Ecto neural progenitor cell (in vitro differentiated cells): ENCODE data around the gene NFKBIZ.
"Not testable (repeated sequence)": the region's sequence is repeated elsewhere in the genome, so short reads cannot be mapped to it uniquely, and the experiment has no call there.

ENCODE experiments used
- DNase-seq: peaks from one replicate; pipeline ENCODE4 v3.0.0-alpha.2; 2018; ENCODE audit warnings: low spot score

The NFKBIZ gene

GRCh38 chr3:101851072-101851770, 1.9 kb downstream of the NFKBIZ start:
- DNase-seq = no peak

DNA sequence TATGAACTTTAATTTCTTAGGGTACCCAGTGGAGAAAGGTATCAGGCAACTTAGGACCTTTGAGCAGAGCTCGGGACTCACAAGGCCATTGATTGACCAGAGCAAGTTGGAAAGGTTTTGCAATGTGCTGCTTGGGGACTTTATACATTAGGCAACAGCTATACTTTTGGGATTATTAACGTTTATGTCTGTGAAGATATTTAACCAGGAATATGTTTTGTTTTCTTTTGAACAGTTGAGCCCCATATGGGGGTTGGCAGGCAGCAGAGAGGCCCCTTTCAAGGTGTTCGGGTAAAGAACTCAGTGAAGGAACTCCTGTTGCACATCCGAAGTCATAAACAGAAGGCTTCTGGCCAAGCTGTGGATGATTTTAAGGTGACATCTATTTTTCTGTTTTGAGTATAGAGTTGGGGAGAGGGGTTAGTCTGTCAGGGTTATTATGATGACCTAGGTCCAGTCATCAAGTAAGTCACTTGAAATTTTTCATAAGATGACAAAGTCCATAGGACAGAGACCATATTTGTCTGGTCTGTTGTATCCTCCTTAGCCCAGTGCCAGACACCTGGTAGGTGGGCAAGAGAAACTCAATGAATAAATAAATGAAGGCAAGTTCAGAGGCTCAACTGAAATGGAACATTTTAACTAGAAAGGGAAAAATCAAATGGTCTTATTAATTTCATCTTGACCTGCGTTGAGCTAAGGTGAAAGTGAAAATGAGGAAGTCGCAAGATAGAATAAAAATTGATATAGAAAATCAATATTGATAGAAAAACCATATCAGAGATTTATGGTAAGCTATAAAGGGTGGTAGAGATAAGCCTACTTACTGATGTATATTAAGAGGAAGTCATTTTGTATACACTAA, 2.8 kb downstream of the NFKBIZ start:
- DNase-seq = no peak

- DNase-seq = no peak
These were observed 3.9 kb downstream of the NFKBIZ start for GRCh38 chr3:101852983-101853840.

- DNase-seq = no peak
These were observed 4.7 kb downstream of the NFKBIZ start for GRCh38 chr3:101853982-101854381.

- no peak for DNase-seq
These were observed 5.4 kb downstream of the NFKBIZ start for GRCh38 chr3:101854608-101855304.

GRCh38 chr3:101857301-101857741, 8.0 kb downstream of the NFKBIZ start:
- no peak for DNase-seq

DNA sequence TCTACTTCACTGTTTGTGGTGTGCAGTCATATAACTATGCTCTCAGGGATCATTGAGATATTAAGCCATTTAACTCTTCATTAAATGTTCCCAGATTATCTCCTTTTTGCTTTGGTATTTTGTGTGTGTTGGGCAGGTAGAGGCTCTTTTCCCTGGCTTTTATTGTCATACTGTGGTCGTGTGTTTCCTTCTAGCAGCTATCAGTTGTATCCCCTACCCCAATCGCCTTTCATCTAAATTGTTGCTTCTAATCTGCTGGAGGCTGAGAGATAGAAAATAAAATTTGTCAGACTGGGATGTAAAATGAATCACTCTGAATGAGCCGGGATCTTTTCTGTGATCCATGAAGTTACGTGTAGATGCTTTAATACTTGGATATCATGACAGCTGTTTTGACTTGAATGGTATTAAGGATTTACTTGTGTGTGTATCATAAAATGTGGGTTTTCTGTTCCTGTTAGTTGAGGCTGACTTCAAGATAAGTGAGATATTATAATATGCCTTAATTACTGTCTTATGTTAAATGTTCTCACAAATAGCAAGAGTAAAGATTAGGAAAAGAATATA, 9.2 kb downstream of the NFKBIZ start:
- DNase-seq = no peak

GRCh38 chr3:101859882-101860448, 10.7 kb downstream of the NFKBIZ start:
- DNase-seq = no peak

DNA sequence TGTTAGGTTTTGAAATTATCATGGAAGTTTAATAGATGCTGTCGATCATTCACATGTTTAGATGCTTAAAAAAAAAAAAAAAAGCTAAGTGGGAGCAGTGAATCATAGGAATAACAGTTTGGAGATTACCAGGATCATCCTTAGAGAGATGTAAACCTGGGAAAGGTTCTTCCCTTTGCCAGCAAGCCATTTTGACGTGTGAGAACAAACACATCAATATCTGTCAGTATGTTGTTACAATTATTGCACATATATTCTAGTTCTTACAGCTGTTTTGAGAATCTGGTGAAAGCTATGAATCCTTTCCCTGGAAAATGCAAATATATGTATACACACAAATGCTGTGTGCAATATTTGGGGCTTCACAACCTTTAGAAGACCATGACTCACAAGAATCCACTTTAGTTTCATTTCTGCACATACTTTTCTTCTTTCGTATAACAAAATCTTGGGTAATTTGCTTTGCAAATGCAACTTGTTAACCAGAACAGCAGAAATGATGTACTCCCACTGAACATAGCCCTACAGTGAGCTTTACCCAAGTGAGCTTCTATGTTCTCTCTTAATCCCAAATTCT, 12.0 kb downstream of the NFKBIZ start:
- DNase-seq = no peak

DNA sequence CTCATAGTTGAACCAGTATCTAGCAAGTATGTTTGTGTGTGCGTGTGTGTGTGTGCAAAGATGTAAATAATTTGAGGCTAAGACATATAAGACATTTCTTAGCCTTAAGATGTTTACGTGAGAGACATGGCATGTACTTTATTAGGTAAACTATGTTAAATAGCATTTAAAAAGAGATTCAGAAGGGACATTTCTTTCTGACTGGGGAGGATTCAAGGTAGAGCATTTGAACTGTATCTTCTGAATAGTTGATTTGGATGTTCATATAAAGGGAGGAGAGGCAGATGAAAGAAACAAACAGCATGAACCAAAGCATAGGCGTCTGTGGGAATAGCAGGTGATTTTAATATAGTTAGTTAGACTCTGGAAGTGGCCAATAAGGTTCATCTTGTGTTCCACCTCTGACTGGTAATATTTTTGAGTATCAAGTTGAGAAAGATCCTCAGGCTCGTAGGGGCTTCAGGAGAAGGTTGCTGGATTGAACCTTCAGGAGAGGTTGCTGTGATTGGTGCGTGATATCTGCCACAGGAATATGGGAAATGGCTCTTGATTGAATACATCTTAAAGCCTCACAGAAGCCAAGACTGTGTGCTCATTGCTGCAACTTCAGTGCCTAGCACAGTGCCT, 12.6 kb downstream of the NFKBIZ start:
- DNase-seq = no peak

DNA sequence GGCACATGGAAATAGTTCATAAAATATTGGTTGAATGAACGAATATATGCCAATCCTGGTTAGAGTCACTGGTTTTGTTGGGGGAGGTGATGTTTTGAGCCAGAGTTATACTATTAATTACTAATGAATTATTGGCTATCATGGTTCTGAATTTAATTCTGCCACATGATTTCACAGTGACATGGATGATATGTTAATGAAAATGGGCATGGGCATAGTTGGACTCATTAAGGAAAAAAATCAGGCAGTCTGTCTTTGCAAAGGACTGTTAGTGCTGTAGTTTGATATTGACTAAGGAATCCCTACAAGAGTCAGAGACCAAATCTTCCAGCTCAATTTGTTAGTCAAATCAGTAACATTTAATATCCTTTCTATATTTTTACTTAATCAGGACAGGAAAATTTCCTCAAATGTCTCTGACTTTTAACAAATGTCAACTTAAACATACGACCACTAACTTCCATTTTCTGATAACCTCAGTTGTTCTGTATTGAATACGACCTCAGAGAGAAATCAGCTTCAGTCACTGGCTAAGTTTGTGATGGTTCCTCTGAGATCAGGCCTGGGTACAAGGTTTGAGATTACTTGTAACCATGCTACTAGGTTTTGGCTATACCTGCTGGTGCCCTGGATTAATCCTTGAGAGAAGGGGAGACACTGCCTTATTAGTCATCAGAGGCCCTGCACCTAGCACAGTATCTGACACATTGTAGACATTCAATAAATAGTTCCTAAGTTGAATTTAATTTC, 13.3 kb downstream of the NFKBIZ start:
- no peak for DNase-seq

DNA sequence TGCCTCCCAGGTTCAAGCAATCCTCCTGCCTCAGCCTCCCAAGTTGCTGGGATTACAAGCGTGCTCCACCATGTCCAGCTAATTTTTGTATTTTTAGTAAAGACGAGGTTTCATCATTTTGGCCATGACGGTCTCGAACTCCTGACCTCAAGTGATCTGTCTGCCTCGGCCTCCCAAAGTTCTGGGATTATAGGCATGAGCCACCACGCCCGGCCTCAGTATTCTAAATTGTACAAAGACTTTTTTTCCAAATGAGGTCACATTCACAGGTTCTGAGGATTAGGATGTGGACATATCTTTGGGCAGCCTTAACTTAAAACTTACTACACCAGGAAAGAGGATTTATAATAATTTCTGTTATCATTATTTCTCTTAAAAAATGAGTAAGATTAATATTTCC, 15.6 kb downstream of the NFKBIZ start:
- not testable (repeated sequence) for DNase-seq

- DNase-seq = no peak
These were observed 16.6 kb downstream of the NFKBIZ start for GRCh38 chr3:101865751-101866509.

DNA sequence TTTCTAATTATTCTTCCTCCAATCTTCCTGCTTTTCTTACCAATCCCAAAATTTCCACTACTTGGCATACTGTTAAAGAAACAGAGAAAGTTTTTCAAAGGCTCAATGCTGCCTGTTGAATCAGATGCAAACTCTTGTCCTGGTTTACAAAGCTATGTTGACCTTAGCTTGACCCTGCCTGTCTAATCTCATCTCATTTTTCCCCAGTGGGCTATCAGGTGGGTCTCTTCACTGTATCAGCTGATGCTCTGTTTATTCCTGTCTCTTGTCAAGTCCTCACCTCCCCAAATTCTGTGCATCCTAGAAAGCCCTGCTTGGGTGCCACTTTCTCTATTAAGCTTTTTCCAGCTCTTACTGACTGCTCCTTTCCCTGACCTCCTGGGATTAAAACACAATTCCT, 18.2 kb downstream of the NFKBIZ start:
- no peak for DNase-seq

DNA sequence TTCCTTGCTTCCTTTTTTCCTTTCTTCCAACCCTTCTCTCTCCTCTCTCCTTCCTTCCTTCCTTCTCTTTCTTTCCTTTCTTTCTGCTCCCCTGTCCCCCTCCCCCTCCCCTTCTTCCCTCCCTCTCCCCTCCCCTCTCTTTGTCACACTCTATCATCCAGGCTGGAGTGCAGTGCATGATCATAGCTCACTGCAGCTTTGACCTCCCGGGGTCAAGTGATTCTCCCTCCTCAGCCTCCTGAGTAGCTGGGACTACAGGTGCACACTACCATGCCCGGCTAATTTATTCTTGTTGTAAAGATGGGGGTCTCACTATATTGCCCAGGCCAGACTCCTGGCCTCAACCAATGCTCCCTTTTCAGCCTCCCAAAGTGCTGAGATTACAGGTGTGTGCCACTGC, 18.7 kb downstream of the NFKBIZ start:
- DNase-seq = no peak

- DNase-seq = no peak
These were observed 19.5 kb downstream of the NFKBIZ start for GRCh38 chr3:101868534-101869464.

DNA sequence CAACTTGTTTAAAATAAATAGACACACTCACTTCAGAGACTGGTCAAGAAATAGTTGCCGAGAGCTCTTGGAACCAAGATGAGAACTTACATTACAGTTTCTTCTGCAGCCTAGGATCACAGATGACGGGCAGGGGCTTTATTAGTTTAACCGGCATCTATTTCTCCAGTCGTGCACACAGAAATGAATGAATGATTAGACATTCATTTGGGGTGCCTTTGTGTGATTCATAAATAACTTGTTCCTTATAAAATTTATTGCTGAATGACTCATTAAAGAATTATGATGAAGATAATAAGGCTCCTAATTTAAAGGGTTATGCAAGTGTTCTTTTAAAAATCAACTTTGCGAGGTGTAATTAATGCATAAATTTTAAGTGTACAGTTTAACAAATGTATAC, 20.8 kb downstream of the NFKBIZ start:
- no peak for DNase-seq

DNA sequence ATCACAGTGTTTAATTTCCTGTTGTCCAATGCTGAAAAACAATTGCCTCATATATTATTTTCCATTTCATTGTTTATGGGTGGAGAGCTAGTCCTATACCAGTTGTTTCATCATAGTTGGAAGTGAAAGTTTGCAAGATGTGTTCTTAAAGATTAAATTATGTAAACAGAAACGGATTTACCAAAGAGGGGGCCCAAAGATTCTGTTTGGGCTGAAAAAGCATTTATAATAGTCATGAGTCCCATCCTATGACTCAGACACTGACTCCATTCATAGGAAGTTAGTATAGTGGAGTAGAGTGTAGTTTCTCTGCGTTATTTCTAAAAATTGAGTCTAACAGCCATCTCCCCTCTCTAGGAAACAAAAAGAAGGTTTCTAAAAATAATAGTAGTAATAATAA, 24.3 kb downstream of the NFKBIZ start:
- DNase-seq = no peak
